ENCODE data around the gene TAOK3.

Gene TAOK3

GRCh38 chr12:118212606-118213005 lies 160.1 kb downstream of the TAOK3 start:
- no peak for DNase-seq (ENCODE audit: low read depth in 2 of 2)

- no peak for DNase-seq (ENCODE audit: low read depth in 2 of 2)
Measured at GRCh38 chr12:118206107-118206412, 166.6 kb downstream of the TAOK3 start.

- DNase-seq (ENCODE audit: low read depth in 2 of 2) = no peak
Measured at GRCh38 chr12:118193958-118194357, 178.7 kb downstream of the TAOK3 start.

GRCh38 chr12:118193477-118193876 lies 179.2 kb downstream of the TAOK3 start:
- no peak for DNase-seq (ENCODE audit: low read depth in 2 of 2)

- DNase-seq (ENCODE audit: low read depth in 2 of 2) = peak; percentile 11 to 14
Measured at GRCh38 chr12:118190266-118190665, 182.4 kb downstream of the TAOK3 start.

GRCh38 chr12:118189741-118190191 lies 182.9 kb downstream of the TAOK3 start:
- DNase-seq (ENCODE audit: low read depth in 2 of 2) = peak; percentile 16 to 18

- DNase-seq (ENCODE audit: low read depth in 2 of 2) = peak; percentile 33 to 34
Measured at GRCh38 chr12:118188690-118189371, 183.9 kb downstream of the TAOK3 start.

GRCh38 chr12:118187751-118188435 lies 184.8 kb downstream of the TAOK3 start:
- no peak for DNase-seq (ENCODE audit: low read depth in 2 of 2)

- no peak for DNase-seq (ENCODE audit: low read depth in 2 of 2)
Measured at GRCh38 chr12:118185602-118186397, 186.9 kb downstream of the TAOK3 start.

GRCh38 chr12:118183711-118184110 lies 189.0 kb downstream of the TAOK3 start:
- no peak for DNase-seq (ENCODE audit: low read depth in 2 of 2)

GRCh38 chr12:118183155-118183554 lies 189.6 kb downstream of the TAOK3 start:
- DNase-seq (ENCODE audit: low read depth in 2 of 2) = no peak

- no peak for DNase-seq (ENCODE audit: low read depth in 2 of 2)
Measured at GRCh38 chr12:118175823-118176447, 196.8 kb downstream of the TAOK3 start.

- no peak for DNase-seq (ENCODE audit: low read depth in 2 of 2)
Measured at GRCh38 chr12:118166946-118167345, 205.8 kb downstream of the TAOK3 start.

- no peak for DNase-seq (ENCODE audit: low read depth in 2 of 2)
Measured at GRCh38 chr12:118164798-118165486, 207.8 kb downstream of the TAOK3 start.

GRCh38 chr12:118160536-118160935 lies 212.2 kb downstream of the TAOK3 start:
- DNase-seq (ENCODE audit: low read depth in 2 of 2) = no peak

GRCh38 chr12:118151755-118152154 lies 221.0 kb downstream of the TAOK3 start:
- no peak for DNase-seq (ENCODE audit: low read depth in 2 of 2)

- no peak for DNase-seq (ENCODE audit: low read depth in 2 of 2)
Measured at GRCh38 chr12:118150625-118151024, 222.1 kb downstream of the TAOK3 start.

- DNase-seq (ENCODE audit: low read depth in 2 of 2) = no peak
Measured at GRCh38 chr12:118148287-118148686, 224.4 kb downstream of the TAOK3 start.

GRCh38 chr12:118145798-118146156 lies 226.9 kb downstream of the TAOK3 start:
- no peak for DNase-seq (ENCODE audit: low read depth in 2 of 2)

- DNase-seq (ENCODE audit: low read depth in 2 of 2) = no peak
Measured at GRCh38 chr12:118145113-118145797, 227.5 kb downstream of the TAOK3 start.

- no peak for DNase-seq (ENCODE audit: low read depth in 2 of 2)
Measured at GRCh38 chr12:118144499-118144898, 228.2 kb downstream of the TAOK3 start.

Measured in fibroblast of skin of left quadriceps (primary cell).